NB4 (cell line): ENCODE measurements around the gene MCRIP2.

Experiments used
- DNase-seq: peaks from one replicate; pipeline ENCODE4 v3.0.0; 2010; ENCODE audit warnings: low read depth
- H3K4me3 ChIP-seq: one replicate; pipeline ENCODE4 v1.5.1; 2011; ENCODE audit warnings: mild to moderate bottlenecking, low read depth, low read length, moderate library complexity
- CTCF ChIP-seq: IDR thresholded peaks from one replicate; pipeline ENCODE4 v1.5.1; 2012; ENCODE audit warnings: low read depth, low read length
- MAX ChIP-seq: IDR thresholded peaks from 2 replicates; pipeline ENCODE4 v1.6.1; 2011; ENCODE audit warnings: low read depth, low read length
- MYC ChIP-seq: IDR thresholded peaks from 2 replicates; pipeline ENCODE4 v1.6.1; 2011; ENCODE audit warnings: low read depth, low read length
- POLR2A ChIP-seq: IDR thresholded peaks from 2 replicates; pipeline ENCODE4 v1.6.1; 2011; ENCODE audit warnings: mild to moderate bottlenecking; ENCODE audit not compliant: insufficient read length; ENCODE audit errors: extremely low read depth

Gene MCRIP2

GRCh38 chr16:610513-611381 lies 30.9 kb upstream of the MCRIP2 start:
- H3K4me3 ChIP-seq: no peak overlapping the region
- peak; percentile 24 for TF ChIP-seq CTCF
- TF ChIP-seq MYC: no peak
- DNase-seq: no peak

GRCh38 chr16:615122-615521 lies 26.5 kb upstream of the MCRIP2 start:
- TF ChIP-seq CTCF: no peak
- no peak for TF ChIP-seq MYC
- no peak for DNase-seq
- H3K4me3 ChIP-seq: no peak overlapping the region

DNA sequence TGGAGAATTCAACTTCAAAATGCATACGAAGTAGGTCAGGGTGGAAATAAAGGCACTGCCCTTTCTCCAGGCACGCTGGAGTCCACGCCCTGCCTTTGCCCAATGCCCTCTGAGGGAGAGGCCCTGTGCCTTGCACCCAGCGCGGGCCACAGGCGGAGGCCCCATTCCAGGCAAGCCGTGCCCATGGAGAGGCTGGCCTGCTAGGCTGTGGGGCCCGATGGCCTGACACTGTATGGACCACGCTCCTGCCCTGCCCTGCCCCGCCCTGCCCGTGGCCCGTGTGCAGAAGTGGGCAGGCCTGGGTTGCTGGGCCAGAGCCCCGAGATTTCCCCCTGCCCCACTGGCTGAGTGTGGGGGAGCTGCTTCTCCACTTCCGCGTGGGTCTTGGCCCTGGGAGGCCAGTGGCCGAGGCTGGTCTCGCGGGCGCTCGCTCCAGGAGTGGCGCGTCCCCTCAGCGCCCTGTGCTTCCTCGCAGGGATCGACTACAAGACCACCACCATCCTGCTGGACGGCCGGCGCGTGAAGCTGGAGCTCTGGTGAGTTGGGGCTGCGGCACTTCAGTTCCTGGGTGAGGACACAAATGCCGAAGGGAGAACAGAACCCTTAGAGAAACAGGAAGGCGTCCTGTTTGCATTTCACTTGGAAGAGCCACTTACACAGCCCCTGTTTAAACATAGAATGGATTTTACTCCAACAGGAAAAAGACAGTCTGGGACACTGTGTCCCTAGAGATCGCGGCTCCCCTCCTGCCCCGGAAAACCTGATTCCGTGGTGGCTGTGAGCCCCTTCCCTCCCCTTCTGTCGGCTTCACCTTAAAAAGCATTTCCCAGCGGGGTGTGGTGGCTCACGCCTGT lies 24.7 kb upstream of the MCRIP2 start:
- no peak for DNase-seq
- TF ChIP-seq POLR2A (no peak), CTCF (no peak), MAX (no peak), MYC (no peak)
- no peak overlapping the region for H3K4me3 ChIP-seq

- no peak overlapping the region for H3K4me3 ChIP-seq
- DNase-seq: no peak
- no peak for TF ChIP-seq POLR2A
- no peak for TF ChIP-seq MAX
- TF ChIP-seq MYC: no peak
- no peak for TF ChIP-seq CTCF
These were observed 23.8 kb upstream of the MCRIP2 start for GRCh38 chr16:617855-618254.

GRCh38 chr16:619476-620100 lies 22.0 kb upstream of the MCRIP2 start:
- TF ChIP-seq MAX (no peak), POLR2A (no peak), MYC (no peak), CTCF (no peak)
- no peak overlapping the region for H3K4me3 ChIP-seq
- DNase-seq: no peak
